WERI-Rb-1 (cell line): ENCODE measurements around the gene GALNT6.

Experiments used
- DNase-seq: peaks from one replicate; pipeline ENCODE4 v3.0.0-alpha.2; 2020
- H3K27ac ChIP-seq: fragments of 250-450 bp; sonication (Bioruptor Pico); 2 replicates; pipeline ENCODE4 v1.5.1; 2020; ENCODE audit warnings: mild to moderate bottlenecking, moderate library complexity
- H3K27me3 ChIP-seq: fragments of 250-450 bp; sonication (Bioruptor Pico); 2 replicates; pipeline ENCODE4 v1.5.1; 2021; ENCODE audit warnings: mild to moderate bottlenecking, low read depth, moderate library complexity; ENCODE audit not compliant: insufficient read depth, severe bottlenecking
- H3K36me3 ChIP-seq: fragments of 250-450 bp; sonication (Bioruptor Pico); 2 replicates; pipeline ENCODE4 v1.5.1; 2020; ENCODE audit warnings: mild to moderate bottlenecking, moderate library complexity
- H3K4me3 ChIP-seq: 2 replicates; pipeline ENCODE4 v1.5.1; 2011; ENCODE audit warnings: low read depth, mild to moderate bottlenecking, control low read depth, low read length
- H3K9me3 ChIP-seq: fragments of 250-450 bp; sonication (Bioruptor Pico); 2 replicates; pipeline ENCODE4 v1.5.1; 2021; ENCODE audit warnings: mild to moderate bottlenecking, moderate library complexity; ENCODE audit not compliant: severe bottlenecking
- CTCF ChIP-seq: IDR thresholded peaks from 2 replicates; pipeline ENCODE4 v1.5.1; 2011; ENCODE audit warnings: low read depth, mild to moderate bottlenecking, control low read depth, inconsistent platforms, low read length

Gene GALNT6

GRCh38 chr12:51404627-51405026 lies 13.4 kb upstream of the GALNT6 start:
- H3K27ac ChIP-seq = no peak overlapping the region
- DNase-seq = no peak
- no peak for TF ChIP-seq CTCF
- H3K36me3 ChIP-seq = no peaks in the 10 kb centered on the region
- no peaks in the 10 kb centered on the region for H3K27me3 ChIP-seq
- no peaks in the 10 kb centered on the region for H3K9me3 ChIP-seq
- no peak overlapping the region for H3K4me3 ChIP-seq

- DNase-seq = no peak
- no peaks in the 10 kb centered on the region for H3K27me3 ChIP-seq
- no peaks in the 10 kb centered on the region for H3K36me3 ChIP-seq
- no peak for TF ChIP-seq CTCF
- H3K9me3 ChIP-seq = no peaks in the 10 kb centered on the region
- H3K4me3 ChIP-seq = no peak overlapping the region
- H3K27ac ChIP-seq = no peak overlapping the region
These were observed 12.5 kb upstream of the GALNT6 start for GRCh38 chr12:51403681-51404136.

- no peaks in the 10 kb centered on the region for H3K36me3 ChIP-seq
- H3K9me3 ChIP-seq = no peaks in the 10 kb centered on the region
- H3K27ac ChIP-seq = no peak overlapping the region
- no peak overlapping the region for H3K4me3 ChIP-seq
- no peak for TF ChIP-seq CTCF
- H3K27me3 ChIP-seq = no peaks in the 10 kb centered on the region
- no peak for DNase-seq
These were observed 12.0 kb upstream of the GALNT6 start for GRCh38 chr12:51403159-51403558.

GRCh38 chr12:51401900-51402299 lies 10.7 kb upstream of the GALNT6 start:
- no peak overlapping the region for H3K27ac ChIP-seq
- TF ChIP-seq CTCF = no peak
- H3K27me3 ChIP-seq = no peaks in the 10 kb centered on the region
- DNase-seq = no peak
- H3K4me3 ChIP-seq = no peak overlapping the region
- no peaks in the 10 kb centered on the region for H3K9me3 ChIP-seq
- H3K36me3 ChIP-seq = no peaks in the 10 kb centered on the region

GRCh38 chr12:51401486-51401885 lies 10.3 kb upstream of the GALNT6 start:
- TF ChIP-seq CTCF = no peak
- Histone ChIP-seq H3K36me3 (no peaks in the 10 kb centered on the region), H3K9me3 (no peaks in the 10 kb centered on the region), H3K27ac (no peak overlapping the region), H3K27me3 (no peaks in the 10 kb centered on the region), H3K4me3 (no peak overlapping the region)
- DNase-seq = no peak

- Histone ChIP-seq H3K36me3 (no peaks in the 10 kb centered on the region), H3K27me3 (no peaks in the 10 kb centered on the region), H3K9me3 (no peaks in the 10 kb centered on the region), H3K27ac (no peak overlapping the region), H3K4me3 (no peak overlapping the region)
- no peak for TF ChIP-seq CTCF
- no peak for DNase-seq
These were observed 9.8 kb upstream of the GALNT6 start for GRCh38 chr12:51401020-51401419.
